Esophagus (tissue), 2 donors: ENCODE measurements around the gene HDAC4. TPM values are rescaled to one million over a fixed set of nuclear protein-coding genes. Genes with fewer than 3 reads are reported as not detected.

Source experiments
- H3K27ac ChIP-seq, 2 donors: one replicate each; pipeline ENCODE4 v1.5.1; 2013; ENCODE audit warnings: low read depth in 2 of 2, mild to moderate bottlenecking in 2 of 2, inconsistent platforms in 1 of 2, low read length in 1 of 2, moderate library complexity in 1 of 2
- H3K27me3 ChIP-seq, 2 donors: one replicate each; pipeline ENCODE4 v1.6.1; 2013; ENCODE audit warnings: low read length in 2 of 2, control low read depth in 1 of 2, mild to moderate bottlenecking in 1 of 2; ENCODE audit not compliant: insufficient read depth in 2 of 2, control insufficient read depth in 1 of 2
- H3K36me3 ChIP-seq, 2 donors: one replicate each; pipeline ENCODE4 v1.6.1; 2013; ENCODE audit warnings: low read length in 1 of 2; ENCODE audit not compliant: control insufficient read depth in 2 of 2, insufficient read depth in 2 of 2
- H3K4me1 ChIP-seq, 2 donors: one replicate each; pipeline ENCODE4 v1.6.1; 2013; ENCODE audit warnings: low read length in 1 of 2; ENCODE audit not compliant: control insufficient read depth in 2 of 2, insufficient read depth in 2 of 2
- H3K4me3 ChIP-seq, 2 donors: one replicate each; pipeline ENCODE4 v1.5.1; 2013; ENCODE audit warnings: low read length in 2 of 2, mild to moderate bottlenecking in 2 of 2, low read depth in 1 of 2, moderate library complexity in 1 of 2
- H3K9me3 ChIP-seq, 2 donors: one replicate each; pipeline ENCODE4 v1.6.1; 2013; ENCODE audit warnings: mild to moderate bottlenecking in 2 of 2, low read depth in 1 of 2, low read length in 1 of 2, moderate library complexity in 1 of 2; ENCODE audit not compliant: control insufficient read depth in 2 of 2, insufficient read depth in 1 of 2
- WGBS, 2 donors: extraction: QIAGEN DNeasy Blood & Tissue Kit; methylation state at CpG; one replicate each; pipeline ENCODE4 v1.1.7; 2013; 5-methylcytosine and 5-hydroxymethylcytosine counted together
- polyA plus RNA-seq, 2 donors: library from polyadenylated mRNA; stranded (reverse); fragments of 200-250 nt; gene quantifications; one replicate each; pipeline ENCODE4 v1.2.3, GENCODE V29; 2013
- donor health status: healthy with polysubstance abuse.
- donor health status: Bipolar disorder and iron deficiency.

Gene HDAC4
- polyA plus RNA-seq, 2 donors = 5.9 to 10.2 TPM

DNA sequence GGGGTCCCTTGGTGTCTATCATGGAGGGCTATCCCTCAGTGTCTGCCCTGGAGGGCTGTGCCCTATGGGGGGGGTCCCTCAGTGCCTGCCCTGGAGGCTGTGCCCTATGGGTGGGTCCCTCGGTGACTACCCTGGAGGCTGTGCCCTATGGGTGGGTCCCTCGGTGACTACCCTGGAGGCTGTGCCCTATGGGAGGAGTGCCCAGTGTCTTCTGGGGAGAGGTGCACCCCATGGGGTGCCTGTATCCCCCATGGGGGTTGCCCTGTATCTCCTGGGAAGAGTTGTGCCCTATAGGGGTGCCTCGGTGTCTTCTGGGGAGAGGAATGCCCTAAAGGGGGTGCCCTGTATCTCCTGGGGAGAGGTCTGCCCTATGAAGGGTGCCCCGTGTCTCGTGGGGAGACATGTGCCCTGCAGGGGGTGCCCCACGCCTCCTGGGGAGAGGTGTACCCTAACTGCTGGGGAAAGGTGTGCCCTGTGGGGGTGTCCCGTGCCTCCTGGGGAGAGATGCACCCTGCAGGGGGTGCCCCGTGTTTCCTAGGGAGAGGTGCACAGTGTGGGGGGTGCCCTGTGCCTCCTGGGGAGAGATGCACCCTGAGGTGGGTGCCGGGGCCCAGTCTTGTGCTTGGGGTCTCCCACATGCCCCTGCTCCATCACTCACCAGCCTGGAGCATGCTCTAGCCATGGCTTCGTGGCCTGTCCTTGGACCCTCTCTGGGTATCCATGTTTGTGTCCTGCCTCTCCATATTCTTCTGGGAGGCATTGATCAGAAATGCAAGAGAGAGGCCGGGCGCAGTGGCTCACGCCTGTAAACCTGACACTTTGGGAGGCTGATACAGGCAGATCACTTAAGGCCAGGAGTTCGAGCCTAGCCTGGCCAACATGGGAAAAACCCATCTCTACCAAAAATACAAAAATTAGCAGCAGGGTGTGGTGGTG lies 215.6 kb downstream of the HDAC4 start:
- no peak overlapping the region for H3K27ac ChIP-seq
- H3K9me3 ChIP-seq = peaks cover 0 to 11% of the 10 kb centered on the region in 2 donors
- WGBS, 2 donors = 93 to 96% methylated on average over 14 of the region's 14 CpGs
- no peak overlapping the region for H3K4me3 ChIP-seq
- peaks cover 17 to 40% of the 10 kb centered on the region in 2 donors for H3K36me3 ChIP-seq
- H3K4me1 ChIP-seq = no peaks in the 10 kb centered on the region
- H3K27me3 ChIP-seq = no peaks in the 10 kb centered on the region

DNA sequence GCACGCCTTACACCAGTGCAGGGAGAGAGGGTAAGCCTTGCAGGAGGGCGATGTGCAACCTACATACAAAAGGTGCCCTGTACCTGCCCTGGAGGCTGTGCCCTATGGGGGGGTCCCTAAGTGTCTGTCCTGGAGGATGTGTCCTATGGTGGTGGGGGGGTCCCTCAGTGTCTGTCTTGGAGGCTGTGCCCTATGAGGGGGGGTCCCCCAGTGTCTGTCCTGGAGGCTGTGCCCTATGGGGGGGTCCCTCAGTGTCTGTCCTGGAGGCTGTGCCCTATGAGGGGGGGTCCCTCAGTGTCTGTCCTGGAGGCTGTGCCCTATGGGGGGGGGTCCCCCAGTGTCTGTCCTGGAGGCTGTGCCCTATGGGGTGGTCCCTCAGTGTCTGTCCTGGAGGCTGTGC lies 216.6 kb downstream of the HDAC4 start:
- WGBS, 2 donors = 98% methylated on average over 2 of the region's 2 CpGs
- no peaks in the 10 kb centered on the region for H3K27me3 ChIP-seq
- H3K4me1 ChIP-seq = no peaks in the 10 kb centered on the region
- H3K9me3 ChIP-seq = peaks cover 0 to 6% of the 10 kb centered on the region in 2 donors
- no peak overlapping the region for H3K4me3 ChIP-seq
- H3K27ac ChIP-seq = no peak overlapping the region
- peaks cover 17 to 44% of the 10 kb centered on the region in 2 donors for H3K36me3 ChIP-seq

DNA sequence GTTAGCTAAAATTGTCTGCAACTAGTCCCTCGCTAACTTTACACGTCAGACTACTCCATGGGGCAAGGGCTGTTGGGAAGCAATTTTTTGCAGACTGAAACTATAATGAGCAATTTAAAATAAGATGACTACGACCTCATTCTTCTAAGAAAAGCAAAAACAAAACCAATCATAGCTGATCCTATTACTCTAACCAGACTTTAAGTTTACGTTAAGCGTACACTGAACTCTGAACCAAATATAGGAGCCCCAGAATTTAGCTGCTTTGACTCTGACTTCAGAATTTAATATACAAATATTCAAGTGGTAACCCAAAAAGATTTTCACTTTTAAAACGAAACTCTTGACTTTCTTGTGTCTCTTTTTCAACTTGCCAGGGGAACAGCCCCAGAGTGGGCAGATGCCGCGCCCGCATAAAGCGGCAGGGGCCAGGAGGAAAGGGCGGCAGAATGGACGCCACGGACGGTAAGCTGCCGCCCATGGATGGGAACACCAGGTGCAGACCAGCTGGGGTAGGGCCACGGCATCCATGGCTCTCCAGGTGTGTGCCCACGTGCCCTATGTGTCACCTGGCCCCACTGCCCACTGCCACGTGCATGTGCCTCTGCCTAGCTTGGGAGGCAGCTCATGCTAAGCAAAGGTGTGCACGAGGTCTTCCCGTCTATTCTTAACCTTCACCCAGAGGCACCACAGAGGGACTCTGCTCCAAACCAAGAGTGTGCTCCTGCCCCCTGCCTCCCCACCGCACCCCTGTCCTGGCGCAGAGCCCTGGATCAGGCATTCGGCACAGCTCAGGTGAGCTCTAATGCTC lies 217.6 kb downstream of the HDAC4 start:
- WGBS, 2 donors = 91 to 92% methylated on average over 23 of the region's 23 CpGs
- no peak overlapping the region for H3K4me3 ChIP-seq
- H3K4me1 ChIP-seq = no peaks in the 10 kb centered on the region
- H3K36me3 ChIP-seq = peaks cover 13 to 46% of the 10 kb centered on the region in 2 donors
- no peaks in the 10 kb centered on the region for H3K27me3 ChIP-seq
- H3K9me3 ChIP-seq = no peaks in the 10 kb centered on the region
- no peak overlapping the region for H3K27ac ChIP-seq

DNA sequence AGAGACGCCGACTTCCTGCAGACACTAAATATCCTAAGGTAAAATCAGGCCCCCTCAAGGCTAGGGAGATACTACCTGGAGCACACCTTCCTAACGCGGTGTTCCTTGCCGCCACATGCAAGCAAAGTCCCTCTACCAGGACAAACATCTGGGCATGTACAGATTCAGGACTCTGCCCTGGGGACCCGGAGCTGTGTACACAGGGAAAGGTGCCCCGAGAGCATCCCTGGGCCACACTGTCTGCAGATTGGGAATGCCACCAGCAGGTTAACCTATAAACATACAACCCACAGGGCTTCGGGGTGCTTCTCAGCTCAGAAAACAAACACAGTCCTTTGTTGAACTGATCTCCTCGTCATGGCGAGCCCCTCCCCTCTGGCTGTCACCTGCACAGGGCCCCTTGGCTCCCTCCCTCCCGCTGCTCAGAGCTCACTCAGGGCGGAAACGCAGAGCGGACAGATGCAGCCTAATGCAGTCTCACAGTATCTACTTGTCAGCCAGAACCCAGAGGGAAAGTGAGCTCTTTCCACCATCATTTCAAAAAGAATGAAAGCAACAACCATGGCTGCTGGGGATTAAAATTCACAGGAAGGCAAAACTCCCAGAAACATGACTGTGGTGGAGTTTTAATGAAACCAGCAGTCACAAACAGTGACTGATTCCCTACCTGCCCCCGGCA lies 218.8 kb downstream of the HDAC4 start:
- no peak overlapping the region for H3K27ac ChIP-seq
- H3K27me3 ChIP-seq = no peaks in the 10 kb centered on the region
- WGBS, 2 donors = 75 to 79% methylated on average over 15 of the region's 15 CpGs
- H3K9me3 ChIP-seq = peaks cover 0 to 4% of the 10 kb centered on the region in 2 donors
- H3K4me3 ChIP-seq = no peak overlapping the region
- H3K4me1 ChIP-seq = no peaks in the 10 kb centered on the region
- peaks cover 7 to 47% of the 10 kb centered on the region in 2 donors for H3K36me3 ChIP-seq

DNA sequence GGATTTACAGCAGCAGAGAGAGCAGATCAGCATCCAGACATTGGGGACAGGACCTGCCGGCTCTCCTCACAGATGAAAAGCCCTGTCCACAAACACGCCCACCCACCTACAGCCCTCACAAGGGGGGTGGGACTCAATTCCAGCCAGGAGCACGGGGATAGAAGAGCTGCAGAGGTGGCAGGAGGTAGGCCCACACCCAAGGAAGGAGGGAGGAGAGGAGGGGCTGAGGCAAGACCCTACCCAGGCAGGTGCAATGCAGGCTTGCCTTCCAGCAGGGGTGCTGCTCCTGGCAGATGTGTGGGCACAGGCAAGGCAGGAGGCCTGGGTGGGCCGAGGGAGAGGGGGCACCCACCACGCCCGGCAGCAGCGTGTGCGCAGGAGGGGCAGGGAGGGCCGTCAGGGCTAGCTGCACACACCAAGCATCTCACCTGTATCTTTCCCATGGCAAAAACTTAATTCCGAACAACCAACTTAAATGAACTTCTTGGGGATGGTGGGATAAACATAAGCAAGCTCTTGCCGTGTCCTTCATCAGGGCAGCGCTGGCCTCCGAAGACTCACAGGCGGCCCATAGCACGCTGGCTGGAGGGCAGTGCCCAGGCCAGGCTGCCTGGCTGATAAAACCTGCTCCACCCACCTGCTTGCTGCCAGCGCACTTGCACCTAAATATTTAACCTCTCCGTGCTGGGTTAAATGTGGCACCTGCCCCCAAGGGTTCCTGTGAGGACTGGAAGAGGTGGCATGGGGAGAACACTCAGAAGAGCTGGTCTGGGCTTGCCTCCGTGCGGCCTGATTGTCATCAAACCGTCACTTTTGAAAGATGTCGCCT lies 219.5 kb downstream of the HDAC4 start:
- Histone ChIP-seq H3K4me1 (no peaks in the 10 kb centered on the region), H3K9me3 (peaks cover 0 to 7% of the 10 kb centered on the region in 2 donors), H3K27ac (no peak overlapping the region), H3K4me3 (no peak overlapping the region), H3K36me3 (peaks cover 0 to 45% of the 10 kb centered on the region in 2 donors), H3K27me3 (no peaks in the 10 kb centered on the region)
- 82 to 83% methylated on average over 21 of the region's 21 CpGs for WGBS, 2 donors

DNA sequence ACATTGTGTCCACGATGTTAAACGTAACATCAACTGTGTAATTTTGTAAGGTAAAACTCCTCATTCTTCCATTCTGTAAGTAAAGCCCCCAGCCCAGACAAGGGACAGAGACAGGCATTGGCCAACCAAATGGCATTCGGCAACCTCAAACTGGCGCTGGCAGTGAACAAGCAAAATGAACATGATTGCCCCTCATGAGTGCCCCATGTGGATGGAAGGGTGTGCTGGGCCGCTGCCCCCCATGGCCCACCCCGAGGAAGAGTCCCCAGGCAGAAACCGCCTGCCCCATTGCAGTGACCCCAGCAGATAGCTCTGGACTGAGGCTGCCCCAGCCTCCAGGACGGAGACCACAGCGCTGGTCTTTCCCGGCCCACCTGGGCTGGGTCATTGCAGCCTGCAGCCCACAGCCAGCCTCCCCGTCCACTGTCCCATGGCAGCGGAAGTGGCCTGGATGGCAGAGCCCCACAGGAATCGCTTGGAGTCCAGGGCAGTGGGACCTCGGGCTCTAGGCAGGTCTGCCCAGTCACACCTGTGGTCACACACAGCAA lies 220.2 kb downstream of the HDAC4 start:
- Histone ChIP-seq H3K27ac (no peak overlapping the region), H3K27me3 (no peaks in the 10 kb centered on the region), H3K9me3 (peaks cover 0 to 11% of the 10 kb centered on the region in 2 donors), H3K4me3 (no peak overlapping the region), H3K4me1 (peaks cover 0 to 2% of the 10 kb centered on the region in 2 donors), H3K36me3 (peaks cover under 1 to 46% of the 10 kb centered on the region in 2 donors)
- 95 to 96% methylated on average over 14 of the region's 14 CpGs for WGBS, 2 donors

DNA sequence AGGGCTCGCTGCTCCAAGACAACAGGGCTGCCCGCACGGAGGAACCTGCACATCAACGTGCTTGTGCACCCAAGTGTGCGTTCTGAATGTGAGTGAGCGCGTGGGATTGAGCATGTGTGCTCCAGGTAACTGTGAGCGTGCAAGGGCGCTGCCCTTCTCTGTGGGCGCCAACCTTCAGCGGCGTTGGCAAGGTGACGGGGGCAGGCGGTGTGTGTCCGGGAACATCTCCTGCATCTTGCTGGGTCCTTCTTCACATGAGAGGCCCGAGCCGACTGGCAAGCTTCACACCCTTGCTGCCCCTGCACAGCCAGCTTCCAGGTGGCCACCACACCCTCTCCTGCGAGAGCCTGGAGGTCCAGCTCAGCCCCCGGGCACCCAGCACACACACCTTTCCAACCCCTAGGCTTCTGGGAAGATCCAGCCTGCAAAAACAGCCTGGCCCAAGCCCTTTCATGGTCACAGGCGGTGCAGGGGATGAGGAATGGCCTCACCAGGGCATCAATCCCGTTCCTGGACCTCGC lies 220.9 kb downstream of the HDAC4 start:
- peaks cover 6 to 46% of the 10 kb centered on the region in 2 donors for H3K36me3 ChIP-seq
- 93 to 94% methylated on average over 22 of the region's 22 CpGs for WGBS, 2 donors
- no peak overlapping the region for H3K4me3 ChIP-seq

DNA sequence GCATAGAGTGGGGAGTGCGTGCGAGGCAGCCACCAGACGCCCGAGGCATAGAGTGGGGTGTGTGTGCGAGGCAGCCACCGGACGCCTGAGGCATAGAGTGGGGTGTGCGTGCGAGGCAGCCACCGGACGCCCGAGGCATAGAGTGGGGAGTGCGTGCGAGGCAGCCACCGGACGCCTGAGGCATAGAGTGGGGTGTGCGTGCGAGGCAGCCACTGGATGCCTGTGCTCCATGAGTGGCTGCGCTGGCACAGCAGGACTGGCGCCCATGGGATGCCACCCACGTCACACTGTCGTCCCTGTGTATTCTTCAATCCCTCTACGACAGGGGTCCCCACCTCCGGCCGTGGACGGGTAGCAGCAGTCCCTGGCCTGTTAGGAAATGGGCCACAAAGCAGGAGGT lies 221.9 kb downstream of the HDAC4 start:
- Histone ChIP-seq H3K4me1 (peaks cover 0 to 2% of the 10 kb centered on the region in 2 donors), H3K27ac (no peak overlapping the region), H3K4me3 (no peak overlapping the region), H3K27me3 (no peaks in the 10 kb centered on the region), H3K9me3 (peaks cover 0 to 12% of the 10 kb centered on the region in 2 donors), H3K36me3 (peaks cover 6 to 46% of the 10 kb centered on the region in 2 donors)
- WGBS, 2 donors = 96% methylated on average over 26 of the region's 26 CpGs

More for the DNA sequence above, 220.9 kb downstream of the HDAC4 start:
- H3K9me3 ChIP-seq = peaks cover 0 to 11% of the 10 kb centered on the region in 2 donors
- H3K27ac ChIP-seq = no peak overlapping the region
- no peaks in the 10 kb centered on the region for H3K27me3 ChIP-seq
- H3K4me1 ChIP-seq = peaks cover 0 to 2% of the 10 kb centered on the region in 2 donors
